ENCODE results near the gene SCTR. TPM values are rescaled to one million over a fixed set of nuclear protein-coding genes. Genes with fewer than 3 reads are reported as not detected.

Gene SCTR
- polyA plus RNA-seq, 1 experiment, result not detected

DNA sequence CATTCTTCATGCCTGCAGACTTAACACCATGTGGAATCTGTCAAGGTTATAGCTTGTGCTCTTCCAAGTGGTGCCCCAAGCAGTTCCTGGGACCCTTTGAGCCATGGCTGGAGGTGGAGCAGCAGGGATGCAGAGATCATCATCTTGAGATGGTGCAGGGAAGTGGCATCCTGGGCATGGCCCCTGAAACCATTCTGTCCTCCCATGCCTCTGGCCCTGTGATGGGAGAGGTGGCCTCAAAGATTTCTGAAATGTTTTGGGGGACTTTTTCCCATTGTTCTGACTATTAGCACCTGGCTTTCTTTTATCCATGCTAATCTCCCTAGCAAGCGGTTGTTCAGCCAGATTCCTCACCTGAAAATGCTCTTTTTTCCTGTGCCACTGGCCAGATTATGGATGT is 103.0 kb downstream of the SCTR start:
- Histone ChIP-seq H3K4me3 (ENCODE audit: low read depth, low read length) (no peak overlapping the region), H3K27me3 (ENCODE audit: control insufficient read depth, insufficient read depth, low read length) (peaks cover 6% of the 10 kb centered on the region), H3K36me3 (ENCODE audit: control insufficient read depth, insufficient read depth, low read length) (no peaks in the 10 kb centered on the region)
- DNase-seq (ENCODE audit: low read depth), result no peak
- TF ChIP-seq, protein P1, sequence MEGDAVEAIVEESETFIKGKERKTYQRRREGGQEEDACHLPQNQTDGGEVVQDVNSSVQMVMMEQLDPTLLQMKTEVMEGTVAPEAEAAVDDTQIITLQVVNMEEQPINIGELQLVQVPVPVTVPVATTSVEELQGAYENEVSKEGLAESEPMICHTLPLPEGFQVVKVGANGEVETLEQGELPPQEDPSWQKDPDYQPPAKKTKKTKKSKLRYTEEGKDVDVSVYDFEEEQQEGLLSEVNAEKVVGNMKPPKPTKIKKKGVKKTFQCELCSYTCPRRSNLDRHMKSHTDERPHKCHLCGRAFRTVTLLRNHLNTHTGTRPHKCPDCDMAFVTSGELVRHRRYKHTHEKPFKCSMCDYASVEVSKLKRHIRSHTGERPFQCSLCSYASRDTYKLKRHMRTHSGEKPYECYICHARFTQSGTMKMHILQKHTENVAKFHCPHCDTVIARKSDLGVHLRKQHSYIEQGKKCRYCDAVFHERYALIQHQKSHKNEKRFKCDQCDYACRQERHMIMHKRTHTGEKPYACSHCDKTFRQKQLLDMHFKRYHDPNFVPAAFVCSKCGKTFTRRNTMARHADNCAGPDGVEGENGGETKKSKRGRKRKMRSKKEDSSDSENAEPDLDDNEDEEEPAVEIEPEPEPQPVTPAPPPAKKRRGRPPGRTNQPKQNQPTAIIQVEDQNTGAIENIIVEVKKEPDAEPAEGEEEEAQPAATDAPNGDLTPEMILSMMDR (IDR thresholded peaks at IDR 0.05; ENCODE audit: insufficient read depth, low read depth, low read length), result no peak
- POLR2A ChIA-PET, result no interaction called here
- CTCF ChIA-PET, result interaction anchor here (1.6 kb wide), 1 partner anchor 55 kb away, joined by 4 read pairs; no protein-coding TSS in a partner anchor

DNA sequence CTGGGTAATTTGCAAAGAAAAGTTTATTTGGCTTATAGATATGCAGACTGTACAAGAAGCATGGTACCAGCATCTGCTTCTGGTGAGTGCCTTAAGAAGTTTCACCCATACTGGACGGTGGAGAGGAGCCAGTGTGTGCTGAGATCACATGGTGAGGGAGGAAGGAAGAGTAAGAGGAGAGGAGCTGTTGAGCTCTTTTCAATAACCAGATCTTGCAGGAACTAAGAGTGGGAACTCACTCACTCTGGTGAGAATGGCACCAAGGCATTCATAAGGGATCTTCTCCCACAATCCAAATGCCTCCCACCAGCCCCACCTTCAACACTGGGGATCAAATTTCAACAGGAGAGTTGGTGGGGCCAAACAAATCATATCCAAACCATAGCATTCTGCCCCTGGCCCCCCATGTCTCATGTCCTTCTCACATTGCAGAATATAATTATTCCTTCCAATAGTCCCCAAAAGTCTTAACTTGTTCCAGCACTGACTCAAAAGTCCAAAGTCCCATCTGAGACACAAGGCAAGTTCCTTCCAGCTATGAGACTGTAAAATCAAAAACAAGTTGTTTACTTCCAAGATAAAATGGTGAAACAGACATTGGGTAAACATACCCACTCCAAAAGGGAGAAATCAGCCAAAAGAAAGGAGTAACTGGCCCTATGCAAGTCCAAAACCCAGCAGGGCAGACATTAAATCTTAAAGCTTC is 104.3 kb downstream of the SCTR start:
- DNase-seq (ENCODE audit: low read depth), result no peak
- Histone ChIP-seq H3K27me3 (ENCODE audit: control insufficient read depth, insufficient read depth, low read length) (peaks cover 6% of the 10 kb centered on the region), H3K36me3 (ENCODE audit: control insufficient read depth, insufficient read depth, low read length) (no peaks in the 10 kb centered on the region), H3K4me3 (ENCODE audit: low read depth, low read length) (no peak overlapping the region)
- ChIA-PET CTCF (interaction anchor here (0.7 to 1.6 kb wide), 2 partner anchors 11 to 56 kb away, joined by 4 read pairs; no protein-coding TSS in a partner anchor), POLR2A (no interaction called here)
- TF ChIP-seq, protein P1 (IDR thresholded peaks at IDR 0.05; ENCODE audit: insufficient read depth, low read depth, low read length), result no peak

DNA sequence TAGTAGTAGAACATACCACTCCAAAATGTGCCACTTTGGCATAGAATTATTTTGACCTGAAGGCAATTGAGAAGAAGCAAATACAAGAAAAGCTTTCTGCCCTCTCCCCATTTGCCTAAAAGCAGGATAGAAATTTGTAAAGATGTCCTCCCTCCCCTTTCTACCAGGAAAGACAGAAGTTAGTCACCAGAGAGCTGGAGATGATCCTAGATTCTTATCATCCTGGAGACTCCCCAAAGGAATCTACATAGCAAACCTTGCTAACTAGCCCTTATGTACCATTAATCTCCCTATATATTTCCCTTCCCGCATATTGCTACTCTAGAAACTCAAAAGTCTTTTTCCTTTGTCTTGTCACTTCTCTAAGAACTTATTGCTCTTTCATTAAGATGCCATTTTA is 105.2 kb downstream of the SCTR start:
- no peak for DNase-seq (ENCODE audit: low read depth)
- Histone ChIP-seq H3K27me3 (ENCODE audit: control insufficient read depth, insufficient read depth, low read length) (peaks cover 5% of the 10 kb centered on the region), H3K36me3 (ENCODE audit: control insufficient read depth, insufficient read depth, low read length) (no peaks in the 10 kb centered on the region), H3K4me3 (ENCODE audit: low read depth, low read length) (no peak overlapping the region)
- POLR2A ChIA-PET, result no interaction called here
- TF ChIP-seq, protein P1 (IDR thresholded peaks at IDR 0.05; ENCODE audit: insufficient read depth, low read depth, low read length), result no peak
- CTCF ChIA-PET, result interaction anchor here (1.0 kb wide), 1 partner anchor 21 kb away, joined by 5 read pairs; no protein-coding TSS in a partner anchor

DNA sequence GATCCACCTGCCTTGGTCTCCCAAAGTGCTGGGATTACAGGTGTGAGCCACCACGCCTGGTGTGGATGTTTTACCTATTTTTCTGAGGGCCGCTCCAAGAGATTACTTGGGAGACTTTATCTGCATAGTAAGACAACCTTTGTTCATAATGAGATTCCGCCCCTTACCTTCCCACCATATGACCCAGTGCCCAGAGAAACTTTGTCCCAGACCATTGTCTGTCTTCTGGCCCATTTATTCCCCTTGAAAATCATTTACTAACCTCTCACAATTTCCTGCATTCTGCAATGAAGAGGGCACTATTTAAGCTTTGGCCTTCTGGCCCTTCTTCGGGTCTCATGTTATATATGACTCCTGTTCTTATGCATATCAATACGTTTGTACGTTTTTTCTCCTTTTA is 106.4 kb downstream of the SCTR start:
- no peak for DNase-seq (ENCODE audit: low read depth)
- Histone ChIP-seq H3K27me3 (ENCODE audit: control insufficient read depth, insufficient read depth, low read length) (peaks cover 3% of the 10 kb centered on the region), H3K4me3 (ENCODE audit: low read depth, low read length) (no peak overlapping the region), H3K36me3 (ENCODE audit: control insufficient read depth, insufficient read depth, low read length) (no peaks in the 10 kb centered on the region)
- POLR2A ChIA-PET, result no interaction called here
- TF ChIP-seq, protein P1 (IDR thresholded peaks at IDR 0.05; ENCODE audit: insufficient read depth, low read depth, low read length), result no peak
- CTCF ChIA-PET, result no interaction called here

DNA sequence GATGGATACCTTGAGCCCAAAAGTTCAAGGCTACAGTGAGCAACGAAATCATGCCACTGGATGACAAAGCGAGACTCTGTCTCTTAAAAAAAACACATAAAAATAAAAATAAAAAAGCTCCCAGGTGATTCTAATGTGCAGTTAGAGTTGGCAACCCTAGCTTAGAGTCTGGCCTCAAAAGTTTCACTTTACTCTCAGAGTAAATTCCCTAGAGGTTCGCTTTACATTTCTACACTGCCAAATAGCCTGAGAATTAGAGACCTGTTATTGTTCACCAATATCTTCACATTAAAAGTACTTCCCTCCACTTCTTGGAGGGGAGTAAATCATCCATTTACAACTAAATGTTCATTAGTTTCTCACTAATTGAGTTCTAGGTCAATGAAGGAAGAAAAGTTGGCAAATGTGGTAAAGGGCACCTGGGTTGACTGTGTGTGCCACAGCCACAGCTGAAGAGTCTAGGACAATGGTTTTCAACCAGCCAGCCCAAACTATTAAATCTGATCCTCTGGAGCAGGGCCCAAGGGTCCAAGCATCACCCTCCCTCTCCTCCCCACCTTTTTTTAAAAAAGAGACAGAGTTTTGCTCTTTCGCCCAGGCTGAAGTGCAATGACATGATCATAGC is 107.9 kb downstream of the SCTR start:
- no peak overlapping the region for H3K4me3 ChIP-seq (ENCODE audit: low read depth, low read length)
- POLR2A ChIA-PET, result no interaction called here
- no peak for DNase-seq (ENCODE audit: low read depth)
- CTCF ChIA-PET, result interaction anchor here (1.1 to 4.0 kb wide), 3 partner anchors 8 to 60 kb away, joined by 4 to 18 read pairs (median 6); no protein-coding TSS in a partner anchor
- no peaks in the 10 kb centered on the region; the same call in 1 of the 2 replicates for H3K27me3 ChIP-seq (ENCODE audit: control insufficient read depth, insufficient read depth, low read length)
- TF ChIP-seq, protein P1 (IDR thresholded peaks at IDR 0.05; ENCODE audit: insufficient read depth, low read depth, low read length), result no peak
- no peaks in the 10 kb centered on the region for H3K36me3 ChIP-seq (ENCODE audit: control insufficient read depth, insufficient read depth, low read length)

Data from BJ (cell line).